Transverse colon (tissue), 3 donors: Measurements from ENCODE around the gene PLB1.

Experiments used
- CTCF ChIP-seq, 5 experiments: fragments of 200-600 bp in 3 of 5; fragments of 450-650 bp in 2 of 5; sonication (generic) in 3 of 5; IDR thresholded peaks; 1 replicate in 2 of 5; 2 replicates in 3 of 5; pipeline ENCODE4 v1.5.1; 2016 to 2017; ENCODE audit warnings: antibody characterized with exemption in 5 of 5, inconsistent platforms in 3 of 5, mild to moderate bottlenecking in 2 of 5, moderate library complexity in 1 of 5
- EP300 ChIP-seq: sonication (generic); formaldehyde crosslinking; IDR thresholded peaks from one replicate; pipeline ENCODE4 v1.6.1; 2017; ENCODE audit warnings: antibody characterized with exemption, low read depth

GRCh38 chr2:28507796-28508764 is 12.2 kb downstream of the PLB1 start:
- no peak for TF ChIP-seq CTCF (IDR thresholded peaks at IDR 0.05)
- TF ChIP-seq EP300, result no peak
